Effector memory CD4-positive, alpha-beta T cell (primary cell): ENCODE measurements around the gene BHMT.

ENCODE experiments used
- DNase-seq, 3 donors: peaks; one replicate each; pipeline ENCODE4 v3.0.0-alpha.2; 2020
- H3K27ac ChIP-seq: 2 replicates; pipeline ENCODE4 v1.7.0; 2013; ENCODE audit warnings: mild to moderate bottlenecking, low read length, moderate library complexity; ENCODE audit not compliant: insufficient read depth, poor library complexity, severe bottlenecking
- H3K27me3 ChIP-seq: replicated peaks from 2 replicates; pipeline ENCODE4 v1.7.0; 2013; ENCODE audit warnings: mild to moderate bottlenecking, low read length; ENCODE audit not compliant: insufficient read depth, control insufficient read depth, poor library complexity, severe bottlenecking
- H3K36me3 ChIP-seq: 2 replicates; pipeline ENCODE4 v1.7.0; 2013; ENCODE audit warnings: mild to moderate bottlenecking, low read length, moderate library complexity; ENCODE audit not compliant: control insufficient read depth, insufficient read depth
- H3K4me1 ChIP-seq: 2 replicates; pipeline ENCODE4 v1.7.0; 2013; ENCODE audit warnings: low read length, mild to moderate bottlenecking; ENCODE audit not compliant: control insufficient read depth, insufficient read depth, poor library complexity, severe bottlenecking
- H3K4me3 ChIP-seq: 2 replicates; pipeline ENCODE4 v1.7.0; 2013; ENCODE audit warnings: low read length, low read depth, mild to moderate bottlenecking; ENCODE audit not compliant: insufficient read depth, poor library complexity, severe bottlenecking
- H3K9me3 ChIP-seq: 2 replicates; pipeline ENCODE4 v1.7.0; 2013; ENCODE audit warnings: mild to moderate bottlenecking, low read length, moderate library complexity; ENCODE audit not compliant: control insufficient read depth

Gene BHMT

GRCh38 chr5:79111960-79112702, 522 bp downstream of the BHMT start:
- no peak for DNase-seq
- Histone ChIP-seq H3K27me3 (peaks cover 8% of the 10 kb centered on the region), H3K9me3 (no peaks in the 10 kb centered on the region), H3K36me3 (no peaks in the 10 kb centered on the region), H3K4me1 (no peaks in the 10 kb centered on the region), H3K27ac (no peak overlapping the region), H3K4me3 (no peak overlapping the region)

- Histone ChIP-seq H3K27me3 (peaks cover 8% of the 10 kb centered on the region), H3K4me3 (no peak overlapping the region), H3K4me1 (no peaks in the 10 kb centered on the region), H3K36me3 (no peaks in the 10 kb centered on the region), H3K9me3 (no peaks in the 10 kb centered on the region), H3K27ac (no peak overlapping the region)
- DNase-seq: no peak
Measured at GRCh38 chr5:79112703-79113058, 1.1 kb downstream of the BHMT start.

DNA sequence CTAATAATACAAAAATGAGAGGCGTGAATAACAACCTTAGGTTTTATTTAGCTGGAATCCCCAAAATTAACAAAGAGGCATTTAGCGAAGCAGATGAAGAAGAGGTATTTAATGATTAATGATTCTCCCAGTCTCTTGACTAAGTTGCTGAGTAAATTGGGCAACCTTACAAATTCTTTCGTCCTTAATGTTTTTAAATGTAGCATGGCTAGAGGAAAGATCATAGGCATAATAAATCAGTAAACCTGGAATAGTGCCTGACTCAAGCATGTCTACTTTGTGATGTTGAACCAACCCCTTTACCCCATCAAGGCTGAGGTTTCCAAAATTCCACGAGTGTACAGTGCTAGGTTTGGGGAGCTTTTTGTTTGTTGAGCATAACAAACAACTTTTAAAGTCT, 7.9 kb downstream of the BHMT start:
- no peak overlapping the region for H3K27ac ChIP-seq
- no peaks in the 10 kb centered on the region for H3K36me3 ChIP-seq
- no peak overlapping the region for H3K4me3 ChIP-seq
- no peak for DNase-seq
- no peaks in the 10 kb centered on the region for H3K9me3 ChIP-seq
- no peaks in the 10 kb centered on the region for H3K4me1 ChIP-seq
- no peaks in the 10 kb centered on the region for H3K27me3 ChIP-seq

DNA sequence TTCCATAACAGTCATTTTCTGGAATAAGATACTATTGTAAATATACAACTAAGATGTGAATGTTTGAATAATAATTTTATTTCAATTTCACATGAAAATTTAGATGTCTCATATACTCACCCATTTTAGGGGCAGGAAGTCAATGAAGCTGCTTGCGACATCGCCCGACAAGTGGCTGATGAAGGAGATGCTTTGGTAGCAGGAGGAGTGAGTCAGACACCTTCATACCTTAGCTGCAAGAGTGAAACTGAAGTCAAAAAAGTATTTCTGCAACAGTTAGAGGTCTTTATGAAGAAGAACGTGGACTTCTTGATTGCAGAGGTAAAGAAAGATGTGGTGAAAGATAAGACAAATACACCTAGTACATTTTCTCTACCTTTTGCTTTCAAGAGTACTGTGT, 8.6 kb downstream of the BHMT start:
- no peak for DNase-seq
- Histone ChIP-seq H3K27ac (no peak overlapping the region), H3K4me1 (no peaks in the 10 kb centered on the region), H3K36me3 (no peaks in the 10 kb centered on the region), H3K9me3 (no peaks in the 10 kb centered on the region), H3K27me3 (no peaks in the 10 kb centered on the region), H3K4me3 (no peak overlapping the region)

DNA sequence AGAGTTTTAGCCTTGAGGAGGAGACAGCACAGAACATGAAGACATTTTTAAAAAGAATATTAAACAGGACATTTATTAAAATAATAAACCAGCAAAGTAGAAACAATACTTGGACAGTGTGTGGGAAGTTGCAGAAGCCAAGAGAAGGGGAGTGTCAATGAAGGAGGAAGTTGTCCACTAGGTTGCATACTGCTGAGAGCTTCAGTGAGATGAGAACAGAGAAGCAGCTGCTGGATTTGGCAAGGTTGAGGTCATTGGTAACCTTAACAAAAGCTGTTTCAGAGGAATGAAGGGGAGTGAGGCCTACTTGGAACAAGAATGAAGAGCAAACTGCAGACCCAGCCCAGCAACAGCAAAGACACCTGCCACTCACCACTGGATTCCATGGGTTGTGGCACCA, 11.4 kb downstream of the BHMT start:
- no peak overlapping the region for H3K4me3 ChIP-seq
- H3K9me3 ChIP-seq: no peaks in the 10 kb centered on the region
- H3K27ac ChIP-seq: no peak overlapping the region
- no peaks in the 10 kb centered on the region for H3K27me3 ChIP-seq
- no peak for DNase-seq
- H3K36me3 ChIP-seq: no peaks in the 10 kb centered on the region
- H3K4me1 ChIP-seq: no peaks in the 10 kb centered on the region

- Histone ChIP-seq H3K9me3 (no peaks in the 10 kb centered on the region), H3K36me3 (no peaks in the 10 kb centered on the region), H3K4me3 (no peak overlapping the region), H3K4me1 (no peaks in the 10 kb centered on the region), H3K27ac (no peak overlapping the region), H3K27me3 (no peaks in the 10 kb centered on the region)
- no peak for DNase-seq
Measured at GRCh38 chr5:79124607-79125006, 13.0 kb downstream of the BHMT start.

DNA sequence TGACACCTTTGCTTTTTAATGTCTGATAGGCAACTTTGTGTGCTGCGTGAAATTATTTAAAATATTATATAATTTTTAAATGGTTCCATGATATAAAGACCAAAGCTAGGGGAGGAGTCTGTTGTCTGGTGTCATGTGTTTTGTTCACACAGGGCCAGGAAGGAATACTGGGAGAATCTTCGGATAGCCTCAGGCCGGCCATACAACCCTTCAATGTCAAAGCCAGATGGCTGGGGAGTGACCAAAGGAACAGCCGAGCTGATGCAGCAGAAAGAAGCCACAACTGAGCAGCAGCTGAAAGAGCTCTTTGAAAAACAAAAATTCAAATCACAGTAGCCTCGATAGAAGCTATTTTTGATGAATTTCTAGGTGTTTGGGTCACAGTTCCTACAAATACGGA, 19.2 kb downstream of the BHMT start:
- Histone ChIP-seq H3K36me3 (no peaks in the 10 kb centered on the region), H3K27ac (no peak overlapping the region), H3K9me3 (no peaks in the 10 kb centered on the region), H3K27me3 (no peaks in the 10 kb centered on the region), H3K4me1 (peaks cover 8% of the 10 kb centered on the region), H3K4me3 (no peak overlapping the region)
- DNase-seq: no peak

DNA sequence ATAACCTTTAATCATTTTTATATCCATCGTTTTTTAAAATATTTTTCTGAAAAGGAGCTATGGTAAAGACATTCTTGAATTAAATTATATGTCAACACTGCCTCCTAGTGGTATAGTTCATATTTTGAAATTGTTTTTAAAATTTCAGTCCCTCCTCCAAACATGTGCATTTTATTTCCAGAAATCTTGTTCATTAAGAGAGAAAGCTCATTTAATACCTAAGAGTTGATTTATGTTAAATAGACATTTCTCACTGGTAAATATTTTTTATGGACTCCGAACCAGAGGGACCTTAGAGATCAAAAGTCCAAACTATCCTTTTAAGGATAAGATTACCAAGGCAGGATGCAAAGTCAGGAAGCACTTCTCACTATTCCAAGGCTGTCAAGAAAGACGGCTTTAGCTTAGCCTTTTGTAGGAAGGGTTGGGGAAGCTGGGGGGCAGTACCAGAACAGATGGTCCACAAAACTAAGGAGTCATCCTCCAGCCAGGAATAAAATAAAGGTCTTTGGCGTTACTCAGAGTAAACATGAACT, 21.6 kb downstream of the BHMT start:
- no peaks in the 10 kb centered on the region for H3K9me3 ChIP-seq
- peaks cover 8% of the 10 kb centered on the region for H3K4me1 ChIP-seq
- H3K4me3 ChIP-seq: peak overlapping the region; percentile 1
- no peaks in the 10 kb centered on the region for H3K36me3 ChIP-seq
- DNase-seq: no peak
- no peaks in the 10 kb centered on the region for H3K27me3 ChIP-seq
- no peak overlapping the region for H3K27ac ChIP-seq

- Histone ChIP-seq H3K9me3 (no peaks in the 10 kb centered on the region), H3K4me3 (no peak overlapping the region), H3K36me3 (no peaks in the 10 kb centered on the region), H3K27me3 (no peaks in the 10 kb centered on the region), H3K27ac (no peak overlapping the region), H3K4me1 (peaks cover 8% of the 10 kb centered on the region)
- DNase-seq: peak; percentile 3 to 21 (median 12)
Measured at GRCh38 chr5:79133657-79134451, 22.2 kb downstream of the BHMT start.
